HG03060 (cell line): ENCODE measurements around the gene IFNL3.
"Not testable (repeated sequence)": the region's sequence is repeated elsewhere in the genome, so short reads cannot be mapped to it uniquely, and the experiment has no call there.

Source experiments
- ATAC-seq: cut with Tn5 transposase; IDR thresholded peaks from one replicate; pipeline ENCODE4 v1.9.1; 2021; ENCODE audit warnings: low read depth, moderate number of reproducible peaks; ENCODE audit not compliant: unreplicated experiment

The IFNL3 gene

GRCh38 chr19:39253374-39254149 lies 8.8 kb upstream of the IFNL3 start:
- ATAC-seq = no peak

- ATAC-seq = no peak
These were observed 7.7 kb upstream of the IFNL3 start for GRCh38 chr19:39252458-39252857.

- ATAC-seq = no peak
These were observed 7.0 kb upstream of the IFNL3 start for GRCh38 chr19:39251846-39252245.

- ATAC-seq = no peak
These were observed 6.3 kb upstream of the IFNL3 start for GRCh38 chr19:39251081-39251480.

- ATAC-seq = no peak
These were observed 4.0 kb upstream of the IFNL3 start, which contains the start of gene IFNL4 for GRCh38 chr19:39248806-39249205. IFNL4 (minus strand) TSS chr19:39248856.

- no peak for ATAC-seq
These were observed 3.2 kb upstream of the IFNL3 start for GRCh38 chr19:39247701-39248664.

- ATAC-seq = no peak
These were observed 2.3 kb upstream of the IFNL3 start for GRCh38 chr19:39246951-39247669.

- not testable (repeated sequence) for ATAC-seq
These were observed 360 bp upstream of the IFNL3 start for GRCh38 chr19:39245166-39245565.

- not testable (repeated sequence) for ATAC-seq
These were observed 1.1 kb downstream of the IFNL3 start for GRCh38 chr19:39243741-39244140.

- ATAC-seq = no peak
These were observed 4.4 kb downstream of the IFNL3 start for GRCh38 chr19:39240421-39240820.

GRCh38 chr19:39238944-39239343 lies 5.9 kb downstream of the IFNL3 start:
- no peak for ATAC-seq

- no peak for ATAC-seq
These were observed 6.6 kb downstream of the IFNL3 start for GRCh38 chr19:39238209-39238608.

- no peak for ATAC-seq
These were observed 7.3 kb downstream of the IFNL3 start for GRCh38 chr19:39237200-39238184.

- ATAC-seq = no peak
These were observed 8.3 kb downstream of the IFNL3 start for GRCh38 chr19:39236527-39236926.

GRCh38 chr19:39232708-39233107 lies 12.1 kb downstream of the IFNL3 start:
- no peak for ATAC-seq

- no peak for ATAC-seq
These were observed 14.6 kb downstream of the IFNL3 start for GRCh38 chr19:39230096-39230764.

- ATAC-seq = no peak
These were observed 19.9 kb downstream of the IFNL3 start for GRCh38 chr19:39224910-39225309.

GRCh38 chr19:39223703-39224279 lies 21.0 kb downstream of the IFNL3 start:
- ATAC-seq = no peak

- ATAC-seq = not testable (repeated sequence)
These were observed 25.7 kb downstream of the IFNL3 start for GRCh38 chr19:39219108-39219507.
